Erythroblast (primary cell): ENCODE measurements around the gene RAX.

Experiments
- DNase-seq, 2 experiments: peaks; one replicate each; lab custom pipeline; 2025; lab: John Stamatoyannopoulos, UW
- GATA1 ChIP-seq: IDR thresholded peaks from 2 replicates; pipeline ENCODE4 v1.6.1; 2011; ENCODE audit warnings: low read depth, mild to moderate bottlenecking, control low read depth, low read length, moderate library complexity
- POLR2A ChIP-seq: IDR thresholded peaks from 2 replicates; pipeline ENCODE4 v1.6.1; 2011; ENCODE audit warnings: mild to moderate bottlenecking, low read length

Gene RAX

GRCh38 chr18:59286341-59286740 lies 13.1 kb upstream of the RAX start:
- no peak for TF ChIP-seq POLR2A
- no peak for TF ChIP-seq GATA1
- no peak for DNase-seq

DNA sequence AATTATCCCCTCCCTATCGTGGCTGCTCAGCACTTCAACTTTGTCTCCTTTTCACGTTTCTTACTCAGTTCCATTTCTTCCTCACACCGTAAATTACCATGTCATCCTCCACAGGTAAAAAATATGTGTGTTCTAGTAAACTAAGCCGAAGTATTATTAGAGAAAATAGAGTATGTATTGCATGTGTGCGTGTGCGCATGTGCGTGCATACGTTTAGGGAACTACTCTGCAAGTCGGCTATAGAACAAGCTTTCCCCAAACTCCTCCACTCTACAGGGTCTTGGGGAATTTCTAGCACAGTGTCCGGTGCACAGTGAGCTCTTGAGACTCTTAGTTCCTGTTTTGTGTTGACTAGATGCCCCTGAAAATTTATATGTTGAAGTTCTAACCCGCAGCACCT lies 9.1 kb upstream of the RAX start:
- no peak for DNase-seq
- TF ChIP-seq GATA1 (no peak), POLR2A (no peak)

DNA sequence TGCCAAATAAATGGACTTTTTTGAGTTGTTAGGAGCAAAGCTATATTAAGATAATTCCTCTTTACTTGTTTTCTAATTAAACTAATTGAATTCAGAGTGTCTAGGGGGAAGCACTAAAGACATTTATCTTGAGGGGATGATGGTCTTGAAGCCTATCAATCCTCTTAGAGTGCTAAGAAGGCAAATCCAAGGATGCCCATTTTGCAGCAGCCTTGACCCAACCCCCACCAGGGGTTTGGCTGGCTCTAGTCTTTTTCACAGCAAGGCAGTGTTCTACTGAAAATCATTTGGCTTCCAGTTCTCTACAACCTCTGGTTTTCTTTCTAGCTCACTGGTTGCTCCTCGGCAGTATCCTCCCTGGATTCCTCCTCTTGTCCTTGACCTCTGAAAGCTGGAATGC lies 6.5 kb upstream of the RAX start:
- DNase-seq = no peak
- no peak for TF ChIP-seq GATA1
- TF ChIP-seq POLR2A = no peak

DNA sequence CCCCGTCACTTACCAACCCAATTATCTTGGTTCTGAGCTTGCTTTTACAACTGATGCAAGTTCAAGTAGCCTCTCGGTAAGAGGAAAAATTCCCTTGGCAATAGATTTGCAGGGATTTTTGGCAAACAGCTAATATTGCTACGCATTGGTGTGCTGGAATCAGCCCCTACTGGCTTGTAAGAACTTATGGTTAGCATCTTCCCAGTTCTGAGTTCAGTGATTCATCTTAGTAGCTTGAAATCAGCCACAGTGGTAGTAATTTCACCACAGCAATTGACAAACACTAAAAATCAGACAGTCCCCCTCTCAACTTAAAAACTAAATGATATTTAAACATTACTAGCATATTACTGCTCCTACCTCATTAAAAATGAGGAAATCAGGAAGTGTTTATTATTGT lies 5.9 kb upstream of the RAX start:
- no peak for TF ChIP-seq POLR2A
- TF ChIP-seq GATA1 = no peak
- no peak for DNase-seq

DNA sequence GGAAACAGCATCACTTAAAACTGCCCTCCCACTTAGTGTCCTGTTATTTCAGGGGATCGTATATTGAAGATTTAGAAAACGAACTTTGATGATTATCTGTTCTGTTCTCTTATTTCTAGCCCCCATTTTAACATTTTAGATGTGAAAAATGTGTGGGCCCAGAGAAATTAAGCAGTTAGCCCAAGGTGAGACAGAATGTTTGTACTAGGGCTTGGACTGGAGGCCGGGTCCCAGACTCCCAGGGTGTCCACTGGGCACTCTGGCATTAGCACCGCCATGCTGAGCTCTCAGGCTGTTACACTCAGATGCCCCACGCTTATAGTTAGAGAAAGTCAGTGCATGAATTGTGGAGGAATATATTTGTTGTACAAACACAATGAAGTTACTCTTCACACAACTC lies 5.5 kb upstream of the RAX start:
- DNase-seq = no peak
- TF ChIP-seq GATA1 (no peak), POLR2A (no peak)

GRCh38 chr18:59276047-59276446 lies 2.8 kb upstream of the RAX start:
- no peak for TF ChIP-seq GATA1
- no peak for TF ChIP-seq POLR2A
- no peak for DNase-seq

GRCh38 chr18:59275406-59275949 lies 2.2 kb upstream of the RAX start:
- TF ChIP-seq POLR2A (no peak), GATA1 (no peak)
- no peak for DNase-seq

GRCh38 chr18:59274533-59274928 lies 1.3 kb upstream of the RAX start:
- TF ChIP-seq GATA1 (no peak), POLR2A (no peak)
- no peak for DNase-seq

DNA sequence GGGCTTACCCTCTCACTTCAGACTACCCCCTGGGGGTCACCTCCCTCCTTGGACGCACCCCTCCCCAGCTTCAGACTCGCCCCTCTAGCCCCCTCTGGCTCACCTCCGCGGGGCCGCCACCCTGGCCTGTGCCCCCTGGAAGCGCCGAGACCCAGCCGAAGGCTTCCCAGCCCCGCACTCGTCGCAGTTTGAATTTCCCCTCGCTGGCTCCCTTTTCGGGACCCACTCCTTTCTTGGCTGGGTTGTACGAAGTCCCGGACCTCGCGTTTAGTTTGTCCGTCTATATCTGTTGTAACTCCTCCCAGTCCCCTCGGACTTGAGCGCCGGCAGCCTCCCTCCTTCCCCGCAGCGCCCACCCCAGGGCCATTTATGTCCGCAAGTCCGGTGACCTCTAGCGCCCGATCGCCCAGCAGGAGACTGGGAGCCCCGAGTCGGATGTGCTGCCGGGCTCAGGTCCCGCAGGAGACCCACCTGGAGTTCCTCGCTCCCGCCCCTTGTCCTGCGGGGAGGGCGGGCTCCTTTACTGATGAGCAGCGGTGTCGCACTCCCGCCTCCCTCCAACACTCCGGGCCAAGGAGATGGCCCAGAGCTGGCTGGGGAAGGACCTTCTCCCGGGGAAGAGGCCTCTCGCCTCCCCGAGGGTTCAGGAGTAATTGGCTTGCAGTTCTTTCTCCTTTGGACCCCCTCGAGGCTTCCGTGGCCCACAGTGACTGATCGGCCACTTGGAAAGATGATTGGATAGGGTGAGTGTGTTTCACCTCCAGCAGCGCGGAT lies 692 bp upstream of the RAX start:
- DNase-seq = no peak
- TF ChIP-seq GATA1 (no peak), POLR2A (no peak)

GRCh38 chr18:59272221-59272888 lies 899 bp downstream of the RAX start:
- TF ChIP-seq GATA1 (no peak), POLR2A (no peak)

GRCh38 chr18:59271606-59272220 lies 1.5 kb downstream of the RAX start:
- no peak for TF ChIP-seq POLR2A
- TF ChIP-seq GATA1 = no peak
- DNase-seq = no peak

More at GRCh38 chr18:59272221-59272888, 899 bp downstream of the RAX start:
- DNase-seq = no peak

- DNase-seq = peak in 1 of 2 experiments; percentile 13
- no peak for TF ChIP-seq POLR2A
- TF ChIP-seq GATA1 = no peak
Observed at GRCh38 chr18:59270689-59271257, 2.5 kb downstream of the RAX start.

DNA sequence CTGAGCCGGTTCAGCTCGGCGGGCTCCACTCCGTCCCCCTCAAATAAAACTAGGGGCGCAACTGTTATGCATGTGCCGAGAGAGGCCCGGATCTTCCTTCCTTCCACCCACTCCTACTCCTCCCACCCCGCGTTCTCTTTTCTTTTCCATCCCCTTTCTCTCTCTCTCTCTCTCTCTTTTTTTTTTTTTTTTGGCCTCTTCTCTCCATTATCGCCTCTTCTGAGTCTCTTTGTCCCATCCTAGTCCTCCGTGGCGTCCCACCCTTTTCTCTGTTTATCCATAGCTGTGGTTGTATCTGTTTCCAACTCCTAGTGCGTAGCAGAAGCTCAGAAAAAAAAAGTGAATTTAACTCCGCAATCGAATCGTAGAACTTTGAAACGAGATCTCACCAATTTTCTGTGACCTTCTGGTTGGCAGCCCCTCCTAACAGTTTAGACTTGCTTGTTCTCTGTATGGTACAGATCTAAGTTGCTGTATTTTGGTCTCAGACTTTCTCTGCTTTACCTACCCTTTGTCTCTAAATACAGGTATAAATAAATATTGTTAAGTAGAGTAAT lies 3.6 kb downstream of the RAX start:
- DNase-seq = no peak
- TF ChIP-seq GATA1 (no peak), POLR2A (no peak)
